ENCODE measurements around the gene KRT76. TPM values are rescaled to one million over a fixed set of nuclear protein-coding genes. Genes with fewer than 3 reads are reported as not detected.

KRT76 gene
- total RNA-seq, 1 donor from 2014 or later = not detected

- H3K4me3 ChIP-seq = no peak overlapping the region
- intact Hi-C loops (cut with DNase I) = no loop called here
- H3K4me1 ChIP-seq = peaks cover 12% of the 10 kb centered on the region
- H3K27ac ChIP-seq = no peak overlapping the region
- no peaks in the 10 kb centered on the region for H3K9me3 ChIP-seq
- no peaks in the 10 kb centered on the region for H3K36me3 ChIP-seq
- DNase-seq (ENCODE audit: extremely low spot score in 2 of 2) = no peak
- no peak for TF ChIP-seq POLR2AphosphoS5 (IDR thresholded peaks at IDR 0.05; ENCODE audit: insufficient read depth in 1 of 2, low read depth in 1 of 2)
- TF ChIP-seq, protein P1, sequence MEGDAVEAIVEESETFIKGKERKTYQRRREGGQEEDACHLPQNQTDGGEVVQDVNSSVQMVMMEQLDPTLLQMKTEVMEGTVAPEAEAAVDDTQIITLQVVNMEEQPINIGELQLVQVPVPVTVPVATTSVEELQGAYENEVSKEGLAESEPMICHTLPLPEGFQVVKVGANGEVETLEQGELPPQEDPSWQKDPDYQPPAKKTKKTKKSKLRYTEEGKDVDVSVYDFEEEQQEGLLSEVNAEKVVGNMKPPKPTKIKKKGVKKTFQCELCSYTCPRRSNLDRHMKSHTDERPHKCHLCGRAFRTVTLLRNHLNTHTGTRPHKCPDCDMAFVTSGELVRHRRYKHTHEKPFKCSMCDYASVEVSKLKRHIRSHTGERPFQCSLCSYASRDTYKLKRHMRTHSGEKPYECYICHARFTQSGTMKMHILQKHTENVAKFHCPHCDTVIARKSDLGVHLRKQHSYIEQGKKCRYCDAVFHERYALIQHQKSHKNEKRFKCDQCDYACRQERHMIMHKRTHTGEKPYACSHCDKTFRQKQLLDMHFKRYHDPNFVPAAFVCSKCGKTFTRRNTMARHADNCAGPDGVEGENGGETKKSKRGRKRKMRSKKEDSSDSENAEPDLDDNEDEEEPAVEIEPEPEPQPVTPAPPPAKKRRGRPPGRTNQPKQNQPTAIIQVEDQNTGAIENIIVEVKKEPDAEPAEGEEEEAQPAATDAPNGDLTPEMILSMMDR (IDR thresholded peaks at IDR 0.05) = no peak
- H3K27me3 ChIP-seq = no peaks in the 10 kb centered on the region
Measured at GRCh38 chr12:52801773-52802172, 24.6 kb upstream of the KRT76 start.

- no peaks in the 10 kb centered on the region for H3K27me3 ChIP-seq
- H3K27ac ChIP-seq = no peak overlapping the region
- TF ChIP-seq, protein P1 (IDR thresholded peaks at IDR 0.05) = no peak
- TF ChIP-seq POLR2A (IDR thresholded peaks at IDR 0.05) (no peak), POLR2AphosphoS5 (IDR thresholded peaks at IDR 0.05; ENCODE audit: insufficient read depth in 1 of 2, low read depth in 1 of 2) (no peak)
- H3K9me3 ChIP-seq = no peaks in the 10 kb centered on the region
- DNase-seq (ENCODE audit: extremely low spot score in 2 of 2) = no peak
- H3K4me1 ChIP-seq = peaks cover 12% of the 10 kb centered on the region
- H3K4me3 ChIP-seq = no peak overlapping the region
- H3K36me3 ChIP-seq = no peaks in the 10 kb centered on the region
- intact Hi-C loops (cut with DNase I) = no loop called here
Measured at GRCh38 chr12:52800259-52800917, 23.2 kb upstream of the KRT76 start.

DNA sequence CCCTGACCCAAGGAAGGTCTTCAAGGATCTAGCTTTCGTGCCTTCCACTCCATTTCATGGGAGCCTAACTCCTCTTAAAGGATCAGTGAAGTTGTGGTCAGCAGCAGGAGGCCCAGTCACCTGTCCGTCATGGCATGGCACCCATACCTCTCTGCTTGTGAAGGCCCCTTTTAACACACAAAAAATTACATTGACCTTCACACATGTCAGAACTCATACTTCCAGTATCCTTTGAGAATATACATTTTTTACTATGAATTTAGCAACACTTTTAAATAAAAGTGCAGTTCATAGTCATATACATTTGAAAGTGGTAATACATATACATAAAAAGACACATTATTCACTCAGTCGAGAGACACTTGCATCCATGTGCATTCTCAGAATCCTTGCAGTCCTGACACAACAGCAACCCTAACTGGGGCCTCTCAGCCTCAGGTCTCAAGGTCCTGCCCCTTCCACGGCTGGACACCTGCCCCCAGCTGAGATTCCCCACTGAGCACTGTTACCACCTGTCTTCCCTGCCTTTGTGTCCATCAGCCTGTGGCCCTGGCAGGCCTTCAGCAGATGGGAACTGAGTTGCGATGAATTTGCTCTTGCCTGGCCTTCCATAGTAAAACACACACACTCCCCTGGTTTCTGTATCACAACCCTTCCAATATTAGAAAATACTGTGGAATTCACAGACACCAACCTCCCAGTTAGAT lies 22.5 kb upstream of the KRT76 start:
- no peak for DNase-seq (ENCODE audit: extremely low spot score in 2 of 2)
- H3K27ac ChIP-seq = no peak overlapping the region
- no peaks in the 10 kb centered on the region for H3K9me3 ChIP-seq
- intact Hi-C loops (cut with DNase I) = no loop called here
- TF ChIP-seq POLR2A (IDR thresholded peaks at IDR 0.05) = no peak
- no peak for TF ChIP-seq POLR2AphosphoS5 (IDR thresholded peaks at IDR 0.05; ENCODE audit: insufficient read depth in 1 of 2, low read depth in 1 of 2)
- H3K27me3 ChIP-seq = no peaks in the 10 kb centered on the region
- no peaks in the 10 kb centered on the region for H3K36me3 ChIP-seq
- H3K4me3 ChIP-seq = no peak overlapping the region
- H3K4me1 ChIP-seq = peaks cover 12% of the 10 kb centered on the region

DNA sequence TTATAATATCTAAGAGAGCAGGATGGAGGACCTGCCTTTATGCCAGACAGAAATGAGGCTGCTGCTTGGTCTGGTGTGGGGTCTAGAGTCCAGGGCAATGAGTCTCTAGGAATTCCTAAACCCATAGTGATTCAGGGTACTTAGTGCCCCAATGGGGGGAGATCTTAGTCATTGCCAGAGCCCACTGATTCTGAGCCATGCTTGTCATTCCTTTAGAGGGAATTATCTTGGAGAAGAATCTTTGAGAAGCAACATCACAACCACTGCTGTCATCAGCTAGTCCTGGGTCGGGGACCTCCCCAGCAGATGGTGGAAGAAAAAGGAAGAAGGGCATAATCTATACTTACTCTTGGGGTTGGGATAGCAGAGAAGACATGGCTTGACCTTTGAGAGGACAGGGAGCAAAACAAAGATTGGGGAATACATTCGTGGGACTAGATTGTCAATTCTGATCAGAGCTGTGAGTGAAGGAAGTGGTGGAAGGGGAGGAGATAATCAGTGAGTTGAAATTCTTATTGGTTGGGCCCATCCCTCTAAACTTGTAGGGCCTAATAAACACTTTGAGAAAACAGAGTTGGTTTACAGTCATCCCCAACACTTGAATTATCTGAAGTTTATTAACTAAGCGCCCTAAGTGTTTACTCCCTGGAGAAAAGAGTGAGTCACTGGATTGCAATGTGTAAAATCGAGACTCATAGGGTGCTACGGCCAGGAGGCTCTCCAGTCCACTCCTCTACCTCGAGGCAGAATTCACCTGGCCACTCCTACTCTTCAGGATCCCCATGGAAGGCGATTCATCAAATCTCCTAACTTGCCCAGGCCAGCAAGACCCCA lies 21.7 kb upstream of the KRT76 start:
- DNase-seq (ENCODE audit: extremely low spot score in 2 of 2) = no peak
- H3K4me3 ChIP-seq = no peak overlapping the region
- H3K27ac ChIP-seq = no peak overlapping the region
- H3K4me1 ChIP-seq = peaks cover 12% of the 10 kb centered on the region
- H3K36me3 ChIP-seq = no peaks in the 10 kb centered on the region
- H3K27me3 ChIP-seq = no peaks in the 10 kb centered on the region
- TF ChIP-seq POLR2A (IDR thresholded peaks at IDR 0.05) = no peak
- TF ChIP-seq POLR2AphosphoS5 (IDR thresholded peaks at IDR 0.05; ENCODE audit: insufficient read depth in 1 of 2, low read depth in 1 of 2) = no peak
- TF ChIP-seq, protein P1 (IDR thresholded peaks at IDR 0.05) = no peak
- H3K9me3 ChIP-seq = no peaks in the 10 kb centered on the region
- intact Hi-C loops (cut with DNase I) = no loop called here

GRCh38 chr12:52798003-52798670 lies 21.0 kb upstream of the KRT76 start:
- H3K4me3 ChIP-seq = no peak overlapping the region
- no peaks in the 10 kb centered on the region for H3K36me3 ChIP-seq
- no peaks in the 10 kb centered on the region for H3K9me3 ChIP-seq
- TF ChIP-seq, protein P1 (IDR thresholded peaks at IDR 0.05) = no peak
- TF ChIP-seq POLR2A (IDR thresholded peaks at IDR 0.05) (no peak), POLR2AphosphoS5 (IDR thresholded peaks at IDR 0.05; ENCODE audit: insufficient read depth in 1 of 2, low read depth in 1 of 2) (no peak)
- peaks cover 12% of the 10 kb centered on the region for H3K4me1 ChIP-seq
- no peak for DNase-seq (ENCODE audit: extremely low spot score in 2 of 2)
- no peaks in the 10 kb centered on the region for H3K27me3 ChIP-seq
- intact Hi-C loops (cut with DNase I) = no loop called here
- no peak overlapping the region for H3K27ac ChIP-seq
